ENCODE data around the gene ADRA2A. TPM values are rescaled to one million over a fixed set of nuclear protein-coding genes. Genes with fewer than 3 reads are reported as not detected.

The ADRA2A gene
- total RNA-seq, 1 donor from 2014 or later: 0.64 TPM

DNA sequence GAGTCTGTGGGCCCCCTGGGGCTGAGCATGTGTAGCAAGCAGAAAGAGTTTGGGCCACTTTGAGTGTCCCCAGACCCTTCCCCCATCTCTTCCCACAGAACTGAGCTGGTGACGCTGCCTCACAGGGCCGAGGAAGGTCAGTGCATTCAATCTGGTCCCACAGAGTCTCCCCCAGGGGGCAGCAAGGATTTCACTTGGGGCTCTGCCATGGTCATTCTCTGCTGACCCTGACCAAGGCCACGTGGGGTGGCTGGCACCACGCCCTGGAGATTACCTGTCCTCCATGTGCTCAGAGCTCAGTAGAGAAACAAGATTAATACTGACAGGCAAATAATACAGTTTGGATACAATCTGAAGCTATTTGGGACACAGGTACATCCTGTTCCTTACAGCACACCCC, 30.2 kb downstream of the ADRA2A start:
- ATAC-seq (no peak), DNase-seq (no peak)
- intact Hi-C loops (cut with micrococcal nuclease): no loop called here

DNA sequence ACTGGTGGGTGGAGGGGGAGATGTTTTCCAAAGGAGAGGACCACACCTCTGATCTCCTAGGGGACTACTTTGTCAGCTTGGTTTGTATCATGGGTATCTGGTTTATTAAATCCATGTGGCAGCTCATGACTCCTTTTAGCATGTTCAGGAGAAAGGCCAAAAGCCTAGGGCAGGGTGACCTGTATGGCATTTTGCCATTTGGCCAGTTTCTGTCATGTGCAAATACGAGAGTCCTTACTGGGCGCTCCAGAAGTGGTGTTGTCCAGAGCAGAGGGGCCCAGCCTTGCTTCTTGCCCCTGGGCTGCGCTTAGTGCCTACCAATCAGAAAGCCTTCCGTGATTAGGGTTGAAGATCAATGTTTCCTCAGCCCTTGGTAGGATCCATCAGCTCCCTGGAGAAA, 31.0 kb downstream of the ADRA2A start:
- no peak for DNase-seq
- no peak for ATAC-seq
- intact Hi-C loops (cut with micrococcal nuclease): no loop called here

DNA sequence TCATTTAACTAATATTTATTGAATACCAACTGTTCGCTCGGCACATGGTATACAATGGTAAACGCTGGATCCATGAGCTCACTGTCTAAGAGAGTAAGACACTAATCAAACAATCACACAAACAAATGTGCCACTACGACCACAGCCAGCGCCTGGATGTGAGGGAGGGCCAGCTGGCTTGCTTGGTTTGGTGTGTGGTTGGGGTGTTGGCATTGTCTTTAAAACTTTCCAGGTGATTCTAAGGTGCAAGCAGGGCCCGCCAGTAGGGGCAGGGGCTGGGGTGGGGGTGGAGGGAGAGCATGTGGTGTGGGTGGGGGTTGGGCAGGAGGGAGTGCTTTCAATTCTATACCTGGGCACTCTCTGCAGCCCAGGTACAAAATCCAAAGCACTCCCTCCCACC, 31.6 kb downstream of the ADRA2A start:
- ATAC-seq: no peak
- no peak for DNase-seq

DNA sequence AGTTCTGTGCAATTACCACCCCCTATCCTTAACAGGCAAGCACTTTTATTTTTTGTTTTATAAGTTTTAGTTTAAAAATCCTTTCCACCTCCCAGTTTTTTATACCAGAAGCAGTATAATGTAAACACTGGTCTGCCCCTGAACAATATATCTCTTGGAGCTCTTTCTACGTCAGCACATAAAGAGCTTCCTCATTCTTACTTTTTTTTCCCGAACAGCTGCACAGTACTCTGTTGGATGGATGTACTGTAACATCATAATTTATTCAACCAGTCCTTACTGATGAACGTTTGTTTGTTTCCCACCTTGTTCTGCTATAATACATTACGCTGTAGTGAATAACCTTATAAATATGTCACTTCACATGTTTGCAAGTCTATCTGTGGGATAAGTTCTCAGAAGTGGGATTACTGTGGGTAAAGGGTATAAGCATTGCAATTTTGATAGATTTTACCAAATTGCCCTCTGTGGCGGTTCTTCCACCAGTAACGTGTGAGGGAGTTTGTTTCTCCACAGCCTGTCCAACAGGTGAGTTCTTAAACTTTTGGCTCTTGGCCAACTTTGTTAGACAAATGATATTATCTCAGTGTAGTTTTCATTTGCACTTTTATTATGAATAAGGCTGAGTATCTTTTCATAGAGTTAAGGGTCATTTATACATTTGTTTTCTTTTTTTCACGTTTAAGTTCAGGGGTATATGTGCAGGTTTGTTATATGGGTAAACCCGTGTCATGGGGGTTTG, 32.8 kb downstream of the ADRA2A start:
- intact Hi-C loops (cut with micrococcal nuclease): no loop called here
- no peak for ATAC-seq
- DNase-seq: no peak

More for the DNA sequence above, 31.6 kb downstream of the ADRA2A start:
- intact Hi-C loops (cut with micrococcal nuclease): no loop called here

DNA sequence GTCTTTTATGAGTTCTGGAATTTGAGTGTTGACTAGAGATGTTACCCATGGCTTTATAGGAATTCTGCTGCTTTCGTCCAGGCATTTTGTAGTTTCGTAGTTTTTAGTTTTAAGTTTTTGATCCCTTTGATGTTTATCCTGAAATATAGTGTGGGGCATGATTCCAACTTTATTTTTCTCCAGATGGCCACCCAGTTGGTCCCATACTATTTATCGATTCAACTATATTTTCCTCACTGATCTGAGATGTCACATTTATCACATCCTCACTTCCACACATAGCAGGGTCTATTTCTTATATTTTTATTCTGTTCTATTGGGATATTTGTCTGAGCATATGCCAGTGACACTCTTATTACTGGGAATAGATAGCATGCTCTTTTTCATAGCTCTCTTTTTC, 33.9 kb downstream of the ADRA2A start:
- ATAC-seq: no peak
- intact Hi-C loops (cut with micrococcal nuclease): no loop called here
- DNase-seq: no peak

DNA sequence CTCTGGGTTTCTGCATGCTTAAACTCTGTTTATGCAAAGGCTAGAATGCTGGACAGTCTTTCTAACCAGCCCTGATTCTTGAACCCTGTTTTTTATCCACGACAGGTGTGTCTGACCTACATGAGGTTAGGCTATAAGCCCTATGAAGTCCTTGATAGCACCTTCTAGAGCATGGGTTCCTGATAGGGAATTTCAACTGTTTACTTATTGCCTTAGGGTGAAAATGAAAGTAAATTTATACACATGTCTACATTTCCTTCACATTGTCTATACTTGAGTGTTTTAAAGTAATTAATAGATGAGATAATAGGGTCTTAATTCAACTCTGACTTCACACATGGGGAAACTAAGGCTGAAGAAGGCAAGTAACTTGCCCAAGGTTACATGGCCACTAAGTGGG, 35.5 kb downstream of the ADRA2A start:
- intact Hi-C loops (cut with micrococcal nuclease): no loop called here
- no peak for ATAC-seq
- DNase-seq: no peak

DNA sequence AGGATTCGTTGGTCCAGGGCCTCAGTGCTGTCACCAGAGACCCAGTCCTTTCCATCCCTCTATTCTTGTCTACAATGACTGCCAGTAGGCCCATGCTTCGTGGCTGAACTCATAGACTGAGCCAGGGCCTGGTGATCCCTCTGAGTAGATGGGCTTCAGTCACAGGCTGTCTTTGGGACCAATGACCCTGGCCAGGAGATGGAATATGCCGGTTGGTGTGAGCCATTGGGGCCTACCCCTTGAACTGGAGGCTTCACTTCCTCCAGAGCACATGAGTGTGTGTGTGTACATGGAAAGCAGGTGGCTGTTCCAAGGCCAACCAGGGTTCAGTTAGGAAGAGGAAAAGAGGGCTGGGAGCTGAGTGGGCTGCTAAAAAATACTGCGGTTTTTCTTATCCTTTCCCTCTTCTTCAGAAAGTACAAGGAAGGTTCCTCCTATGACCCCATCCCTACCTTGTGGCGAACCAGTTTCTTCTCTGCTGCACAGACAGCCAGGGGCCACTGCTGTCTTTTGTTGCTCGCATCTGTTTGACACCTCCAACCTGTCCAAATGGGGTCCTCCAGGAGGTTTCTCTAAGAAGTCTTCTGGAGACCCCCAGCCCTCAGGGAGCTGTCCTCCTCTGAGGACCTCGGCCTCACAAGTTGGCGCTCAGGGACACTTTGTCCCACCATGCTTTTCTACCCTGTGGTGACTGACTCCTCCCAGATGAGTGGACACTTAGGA, 36.6 kb downstream of the ADRA2A start:
- no peak for DNase-seq
- intact Hi-C loops (cut with micrococcal nuclease): no loop called here
- no peak for ATAC-seq

DNA sequence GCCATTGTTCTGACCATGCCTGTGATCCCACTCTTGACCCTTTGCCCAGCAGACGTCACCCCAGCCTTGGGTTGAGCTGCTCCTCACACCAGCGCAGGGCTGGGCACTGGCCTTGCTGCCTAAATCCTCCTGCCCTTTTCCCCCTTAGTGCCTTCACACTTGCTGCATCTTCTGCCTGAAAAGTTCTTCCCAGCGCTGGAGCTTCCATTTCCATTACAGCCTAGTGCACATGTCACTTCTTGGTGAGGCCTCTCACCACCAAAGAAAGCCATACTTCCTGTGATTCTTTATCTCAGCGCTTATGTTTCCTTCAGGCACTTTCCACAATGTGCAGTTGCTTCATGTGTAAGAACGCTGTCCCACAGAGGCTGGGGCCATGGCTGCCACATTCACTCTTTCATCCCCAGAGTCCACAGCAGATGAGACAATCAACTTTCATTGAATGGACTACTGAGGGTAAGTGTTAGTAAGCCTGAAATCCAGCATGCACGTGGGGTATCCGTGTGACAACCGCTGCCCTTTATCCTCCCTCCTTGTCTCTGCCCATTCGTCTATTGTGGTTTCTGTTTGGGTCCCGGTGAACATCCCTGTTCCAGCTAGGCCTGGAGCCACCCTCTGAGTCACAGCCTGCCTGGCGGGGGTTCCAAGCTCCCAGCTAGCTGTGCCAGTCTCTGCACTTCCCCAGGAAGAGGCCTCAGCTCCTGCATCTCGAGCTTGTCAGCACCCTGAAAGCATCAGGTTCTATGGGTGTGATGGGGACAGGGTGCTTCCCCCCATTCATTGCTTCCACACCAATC, 37.3 kb downstream of the ADRA2A start:
- ATAC-seq (no peak), DNase-seq (no peak)
- intact Hi-C loops (cut with micrococcal nuclease): no loop called here

DNA sequence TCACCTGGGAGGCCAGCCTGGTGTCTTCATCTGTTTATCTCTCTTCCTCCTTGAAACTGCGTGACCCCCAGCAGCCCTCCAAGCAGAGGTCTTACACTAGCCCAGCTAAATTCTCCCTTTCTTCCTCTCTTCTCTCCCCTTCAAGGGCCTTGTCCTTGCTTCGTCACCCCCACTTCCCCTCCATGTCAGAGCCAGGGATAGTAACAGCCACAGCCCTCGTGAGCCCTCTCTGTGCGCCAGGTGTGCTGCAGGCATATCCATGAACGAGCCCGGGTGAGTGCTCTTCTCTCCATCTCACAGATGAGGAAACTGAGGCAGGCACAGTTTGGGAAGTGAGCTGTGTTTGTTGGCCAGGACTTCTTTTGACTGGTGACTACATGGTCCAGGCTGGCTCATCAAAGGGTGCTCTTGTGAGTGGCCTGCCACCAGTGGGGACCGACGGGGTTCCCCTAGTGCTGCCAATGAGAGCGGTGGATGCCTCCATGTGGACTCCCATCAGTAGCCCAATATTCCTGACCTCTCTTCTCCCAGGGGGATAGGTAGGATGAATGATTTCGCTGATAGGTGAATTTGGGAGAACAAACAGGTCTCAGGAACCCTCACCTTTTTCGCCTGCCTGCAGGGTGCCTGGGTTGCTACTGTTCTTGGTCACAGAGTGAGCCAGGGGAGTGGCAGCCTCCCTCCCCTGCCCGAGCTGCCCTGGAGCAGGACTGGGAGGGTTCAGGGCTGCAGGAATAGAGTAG, 38.1 kb downstream of the ADRA2A start:
- no peak for ATAC-seq
- DNase-seq: no peak
- intact Hi-C loops (cut with micrococcal nuclease): no loop called here

DNA sequence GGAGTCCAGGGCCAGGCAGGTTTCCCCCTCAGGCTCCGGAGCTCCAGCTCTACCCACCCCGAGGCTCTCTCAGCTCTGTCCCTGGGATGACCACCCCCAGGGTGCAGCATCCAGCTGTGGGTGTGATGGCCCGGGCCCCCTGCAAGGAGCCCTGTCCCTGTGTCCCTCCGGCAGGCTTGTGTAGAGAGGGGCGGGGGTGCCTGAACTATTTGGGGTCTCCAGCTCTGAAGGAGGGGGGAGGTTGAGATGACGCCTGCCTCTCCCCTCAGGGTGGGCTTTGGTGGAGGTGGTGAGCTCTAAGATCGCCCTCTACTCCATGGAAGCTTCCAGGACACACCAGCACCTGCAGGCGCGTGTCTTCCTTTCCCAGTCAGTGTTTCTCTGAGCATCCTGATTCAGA, 39.4 kb downstream of the ADRA2A start:
- ATAC-seq (no peak), DNase-seq (no peak)
- intact Hi-C loops (cut with micrococcal nuclease): no loop called here

DNA sequence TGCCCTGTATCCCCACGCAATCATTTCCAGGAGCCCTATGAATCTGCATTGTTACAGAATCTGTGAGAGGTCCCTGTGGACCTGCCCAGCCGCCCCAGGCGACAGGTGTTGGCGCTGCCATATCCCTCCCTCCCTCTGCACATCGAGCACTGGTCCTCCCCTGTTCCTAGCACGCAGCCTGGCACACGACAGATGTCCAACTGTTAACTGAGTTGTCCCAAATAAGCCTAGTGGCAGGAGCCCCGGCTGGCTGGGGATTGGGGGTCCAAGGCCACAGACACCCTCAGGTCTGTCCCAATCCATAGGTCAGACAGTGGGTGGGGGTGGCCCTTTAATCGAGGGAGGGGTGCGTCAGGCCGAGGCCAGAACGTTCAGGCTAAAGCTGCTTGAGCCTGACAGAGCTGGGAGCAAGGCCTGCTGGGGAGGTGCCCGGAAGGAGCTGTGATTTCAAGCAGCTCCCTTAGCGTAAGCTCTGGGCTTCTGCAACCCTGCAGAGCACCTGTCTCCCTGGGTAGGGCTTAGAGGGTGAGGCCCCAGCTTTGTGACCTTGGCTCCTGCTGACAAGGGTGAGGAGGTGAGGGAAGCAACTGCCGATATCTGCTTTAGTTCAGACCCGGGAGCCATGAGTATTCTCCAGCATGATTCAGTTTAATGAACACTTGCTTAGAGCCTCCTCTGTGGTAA, 40.1 kb downstream of the ADRA2A start:
- DNase-seq (no peak), ATAC-seq (no peak)
- intact Hi-C loops (cut with micrococcal nuclease): no loop called here

DNA sequence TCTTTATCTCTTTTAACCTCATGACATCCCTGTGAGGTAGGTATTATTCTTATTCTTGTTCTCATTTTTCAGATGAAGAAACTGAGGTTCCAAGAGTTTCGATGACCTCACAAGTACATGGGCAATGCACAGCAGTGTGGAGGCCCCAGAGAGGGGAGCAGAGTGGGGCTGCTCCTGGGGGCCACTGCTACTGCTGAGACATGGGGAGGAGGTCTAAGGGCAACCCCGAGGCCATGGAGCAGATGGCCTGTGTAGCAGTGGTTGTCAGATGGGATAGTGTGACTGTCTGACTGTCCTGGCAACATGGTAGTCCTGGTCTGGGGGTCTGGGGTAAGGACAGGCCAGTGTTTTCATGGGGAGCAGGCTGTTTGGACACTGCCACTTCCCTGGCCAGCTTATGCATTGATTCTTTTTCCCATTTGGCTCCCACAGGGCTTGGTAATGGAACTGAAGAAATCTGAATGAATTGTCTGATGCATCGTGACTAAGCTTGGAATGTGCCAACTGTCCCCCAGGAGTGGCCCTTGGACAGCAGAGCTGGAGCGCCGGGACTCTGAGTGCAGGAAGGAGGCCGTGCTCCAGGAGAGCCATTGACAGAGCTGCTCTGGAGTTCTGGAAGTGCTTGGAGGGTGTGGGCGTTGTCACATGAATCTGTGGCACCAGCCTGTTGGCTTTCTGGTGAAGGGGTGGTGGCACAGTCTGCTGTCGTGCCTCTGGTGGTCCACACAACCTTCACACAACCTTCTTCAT, 40.9 kb downstream of the ADRA2A start:
- DNase-seq (no peak), ATAC-seq (no peak)
- intact Hi-C loops (cut with micrococcal nuclease): no loop called here

DNA sequence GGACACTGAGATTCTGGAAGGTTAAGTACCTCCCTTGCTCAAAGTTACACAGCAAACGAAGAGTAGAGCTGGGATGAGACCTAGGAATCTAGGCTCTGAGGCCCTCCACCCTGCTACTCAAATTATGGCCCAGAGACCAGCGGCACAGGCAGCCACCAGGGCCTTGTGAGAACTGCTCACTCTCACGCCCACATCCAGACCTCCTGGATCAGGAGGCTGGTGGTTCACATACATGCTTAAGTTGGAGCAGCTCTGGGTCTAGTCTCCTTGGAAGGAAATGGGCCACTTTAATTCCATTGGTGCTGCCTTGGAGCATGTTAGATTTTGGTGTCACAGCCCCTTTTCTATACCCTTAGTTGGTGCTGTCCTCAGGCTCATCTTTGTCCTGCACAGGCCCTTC, 41.9 kb downstream of the ADRA2A start:
- ATAC-seq (no peak), DNase-seq (no peak)
- intact Hi-C loops (cut with micrococcal nuclease): no loop called here

DNA sequence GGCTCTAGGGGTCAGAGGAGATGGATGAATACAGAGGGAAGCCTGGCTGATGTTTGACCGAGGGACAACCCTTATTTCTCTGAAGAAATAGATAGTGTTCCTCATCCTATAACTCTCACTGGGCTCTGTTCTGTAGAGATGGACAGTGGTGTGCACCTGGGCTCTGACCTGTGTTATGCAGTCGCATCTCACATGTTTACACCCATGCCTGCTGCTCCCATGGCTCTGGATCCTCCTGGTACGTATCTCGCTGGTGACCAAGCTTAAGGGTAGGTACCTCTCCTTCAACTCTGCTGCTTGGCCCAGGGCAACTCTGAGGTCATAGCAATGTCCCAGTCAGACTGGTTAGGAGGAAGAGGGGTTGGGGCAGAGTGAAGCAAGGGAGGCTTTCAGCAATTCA, 42.8 kb downstream of the ADRA2A start:
- intact Hi-C loops (cut with micrococcal nuclease): no loop called here
- ATAC-seq (no peak), DNase-seq (no peak)

DNA sequence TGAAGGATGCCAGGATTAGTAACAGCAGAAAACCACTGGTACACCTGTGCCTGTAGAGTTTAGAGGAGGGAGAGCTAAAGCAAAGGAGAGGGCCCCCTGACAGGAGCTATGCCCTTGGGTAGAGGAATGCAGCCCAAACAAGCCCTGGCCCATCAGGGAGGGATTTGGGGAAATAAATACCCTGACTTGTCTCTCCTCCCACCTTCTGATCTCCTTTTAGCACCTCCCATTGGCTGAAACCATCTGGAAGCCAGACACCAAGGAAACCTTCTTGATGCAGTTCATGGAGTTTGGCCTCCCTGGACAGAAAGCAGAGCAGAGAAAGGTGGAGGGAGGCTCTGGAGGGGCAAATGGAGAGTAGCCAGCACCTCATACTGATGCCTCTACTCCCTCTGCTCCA, 45.3 kb downstream of the ADRA2A start:
- DNase-seq: no peak

DNA sequence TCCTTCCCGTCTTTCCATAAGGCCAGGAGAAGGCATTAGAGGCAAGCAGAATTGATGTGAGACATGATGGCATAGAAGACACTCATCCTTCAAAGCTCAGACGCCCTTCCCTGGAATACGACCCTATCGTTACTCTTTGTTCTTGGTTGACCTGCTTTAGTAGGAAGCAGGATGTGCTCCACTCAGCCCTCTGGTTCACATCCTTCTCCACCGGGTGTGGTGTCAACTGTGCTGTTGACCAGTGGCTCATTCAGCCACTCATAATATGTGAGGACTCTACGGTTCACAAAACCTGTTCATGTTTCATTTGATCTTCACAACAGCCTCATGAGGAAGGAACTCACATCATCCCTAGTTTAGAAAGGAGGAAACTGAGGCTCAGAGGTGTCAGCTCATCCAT, 47.1 kb downstream of the ADRA2A start:
- ATAC-seq (no peak), DNase-seq (no peak)
- intact Hi-C loops (cut with micrococcal nuclease): no loop called here

More for the DNA sequence above, 45.3 kb downstream of the ADRA2A start:
- no peak for ATAC-seq
- intact Hi-C loops (cut with micrococcal nuclease): no loop called here

DNA sequence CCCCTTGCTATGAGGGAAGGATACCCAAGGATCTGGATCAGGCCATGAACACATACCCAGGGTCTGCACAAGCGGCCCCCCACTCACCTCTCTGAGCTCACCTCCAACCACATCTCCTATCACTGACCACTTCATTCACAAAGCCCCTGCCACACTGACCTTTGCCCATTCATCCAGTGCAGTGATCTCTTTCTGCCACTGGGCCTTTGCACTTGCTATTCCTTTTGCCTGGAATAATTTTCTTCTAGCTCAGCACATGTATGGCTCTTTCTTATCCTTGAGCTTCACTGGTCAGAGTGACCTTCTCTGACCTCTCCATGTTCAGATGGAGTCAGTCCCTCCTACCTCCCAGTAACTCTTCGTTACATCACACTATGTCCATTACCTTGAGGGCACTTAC, 48.3 kb downstream of the ADRA2A start:
- ATAC-seq: no peak
- intact Hi-C loops (cut with micrococcal nuclease): no loop called here
- DNase-seq: no peak

DNA sequence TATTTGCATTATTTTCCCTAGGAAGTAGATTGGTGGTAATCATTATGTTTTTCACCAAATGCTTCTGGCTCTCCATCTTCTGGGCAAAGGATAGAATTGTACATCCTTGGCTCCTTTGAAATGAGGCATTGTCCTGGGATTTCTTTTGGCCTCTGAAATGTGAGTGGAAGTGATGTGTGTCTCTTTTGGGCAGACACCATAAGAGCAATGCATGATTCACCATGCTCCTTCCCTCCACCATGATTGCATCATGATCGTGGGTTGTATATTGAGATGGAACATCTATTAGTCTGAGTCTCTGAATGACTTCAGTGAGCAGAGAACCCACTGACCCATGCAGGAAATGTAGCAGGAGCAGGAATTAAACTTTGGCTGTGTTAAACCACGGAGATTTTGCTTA, 49.2 kb downstream of the ADRA2A start:
- ATAC-seq: no peak
- no peak for DNase-seq
- intact Hi-C loops (cut with micrococcal nuclease): no loop called here
